GM19395 (cell line): ENCODE results near the gene ECEL1.
"Not testable (repeated sequence)": the region's sequence is repeated elsewhere in the genome, so short reads cannot be mapped to it uniquely, and the experiment has no call there.

Experiments
- ATAC-seq: cut with Tn5 transposase; IDR thresholded peaks from one replicate; pipeline ENCODE4 v1.9.1; 2021; ENCODE audit warnings: mild to moderate bottlenecking, moderate library complexity; ENCODE audit not compliant: unreplicated experiment

The ECEL1 gene

GRCh38 chr2:232487385-232488096 lies at the start of gene ECEL1:
ECEL1 (minus strand) TSS chr2:232487834; CDS start chr2:232486653, 1,181 bp downstream.
- ATAC-seq, result no peak

GRCh38 chr2:232537079-232537478 lies 49.4 kb upstream of the ECEL1 start:
- ATAC-seq, result no peak

- ATAC-seq, result no peak
Measured at GRCh38 chr2:232535761-232536530, 48.3 kb upstream of the ECEL1 start.

GRCh38 chr2:232534940-232535651 lies 47.5 kb upstream of the ECEL1 start:
- no peak for ATAC-seq

GRCh38 chr2:232533944-232534710 lies 46.5 kb upstream of the ECEL1 start:
- no peak for ATAC-seq

- not testable (repeated sequence) for ATAC-seq
Measured at GRCh38 chr2:232532821-232533220, 45.2 kb upstream of the ECEL1 start.

- no peak for ATAC-seq
Measured at GRCh38 chr2:232532419-232532818, 44.8 kb upstream of the ECEL1 start.

- no peak for ATAC-seq
Measured at GRCh38 chr2:232530626-232531260, 43.1 kb upstream of the ECEL1 start.

GRCh38 chr2:232529806-232530547 lies 42.3 kb upstream of the ECEL1 start:
- no peak for ATAC-seq

GRCh38 chr2:232528746-232529460 lies 41.3 kb upstream of the ECEL1 start:
- no peak for ATAC-seq

GRCh38 chr2:232527905-232528470 lies 40.4 kb upstream of the ECEL1 start:
- no peak for ATAC-seq

GRCh38 chr2:232526372-232526941 lies 38.8 kb upstream of the ECEL1 start:
- ATAC-seq, result no peak

GRCh38 chr2:232525791-232526371 lies 38.2 kb upstream of the ECEL1 start, which contains the start of gene CHRND:
CHRND (plus strand) TSS chr2:232526160; CDS start chr2:232526216, 56 bp downstream.
- ATAC-seq, result no peak

GRCh38 chr2:232525199-232525598 lies 37.6 kb upstream of the ECEL1 start:
- ATAC-seq, result no peak

GRCh38 chr2:232524771-232525170 lies 37.1 kb upstream of the ECEL1 start:
- no peak for ATAC-seq

- no peak for ATAC-seq
Measured at GRCh38 chr2:232523682-232524597, 36.3 kb upstream of the ECEL1 start.

GRCh38 chr2:232523402-232523681 lies 35.7 kb upstream of the ECEL1 start:
- ATAC-seq, result no peak
